PFSK-1 (cell line): ENCODE data around the gene PPM1D.

Experiments used
- FOXP2 ChIP-seq: optimal IDR thresholded peaks from 2 replicates; pipeline ENCODE3; 2011; ENCODE audit warnings: borderline replicate concordance, control low read depth, inconsistent platforms; ENCODE audit not compliant: insufficient read depth; ENCODE audit errors: extremely low read length, extremely low read depth
- POLR2AphosphoS5 ChIP-seq: IDR thresholded peaks from 2 replicates; pipeline ENCODE4 v1.6.1; 2012; ENCODE audit warnings: low read depth, mild to moderate bottlenecking, control low read depth, low read length, moderate library complexity
- SIN3A ChIP-seq: IDR thresholded peaks from 2 replicates; pipeline ENCODE4 v1.6.1; 2012; ENCODE audit warnings: mild to moderate bottlenecking, low read length, moderate library complexity, borderline replicate concordance; ENCODE audit not compliant: insufficient read depth
- TAF1 ChIP-seq: IDR thresholded peaks from 2 replicates; pipeline ENCODE4 v1.6.1; 2012; ENCODE audit warnings: low read length, control low read depth, borderline replicate concordance; ENCODE audit not compliant: insufficient read depth
- TF ChIP-seq, protein P1 (sequence below), 2 experiments: IDR thresholded peaks; 2 replicates each; pipeline versions ENCODE4 v1.6.1 to v1.8.0; 2011 to 2012; ENCODE audit warnings: low read depth in 2 of 2, low read length in 2 of 2, control low read depth in 1 of 2, inconsistent platforms in 1 of 2, mild to moderate bottlenecking in 1 of 2, moderate library complexity in 1 of 2; ENCODE audit not compliant: insufficient read depth in 1 of 2

DNA sequence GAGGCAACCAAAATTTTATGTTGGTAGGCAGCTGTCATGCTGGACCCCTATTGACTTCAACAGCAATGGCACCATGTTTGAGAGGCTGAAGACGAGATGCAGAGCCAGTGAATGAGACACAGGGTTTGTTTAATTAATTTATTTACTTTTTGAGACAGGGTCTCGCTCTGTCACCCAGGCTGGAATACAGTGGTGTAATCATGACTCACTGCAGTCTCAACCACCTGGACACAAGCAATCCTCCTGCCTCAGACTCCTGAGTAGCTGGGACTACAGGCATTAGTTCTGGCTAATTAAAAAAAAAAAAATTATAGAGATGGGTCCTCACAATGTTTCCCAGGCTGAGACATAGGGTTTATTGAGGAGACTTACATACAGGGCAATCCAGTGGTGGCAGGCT is 36.2 kb upstream of the PPM1D start:
- no peak for TF ChIP-seq SIN3A
- TF ChIP-seq TAF1: no peak
- TF ChIP-seq, protein P1, sequence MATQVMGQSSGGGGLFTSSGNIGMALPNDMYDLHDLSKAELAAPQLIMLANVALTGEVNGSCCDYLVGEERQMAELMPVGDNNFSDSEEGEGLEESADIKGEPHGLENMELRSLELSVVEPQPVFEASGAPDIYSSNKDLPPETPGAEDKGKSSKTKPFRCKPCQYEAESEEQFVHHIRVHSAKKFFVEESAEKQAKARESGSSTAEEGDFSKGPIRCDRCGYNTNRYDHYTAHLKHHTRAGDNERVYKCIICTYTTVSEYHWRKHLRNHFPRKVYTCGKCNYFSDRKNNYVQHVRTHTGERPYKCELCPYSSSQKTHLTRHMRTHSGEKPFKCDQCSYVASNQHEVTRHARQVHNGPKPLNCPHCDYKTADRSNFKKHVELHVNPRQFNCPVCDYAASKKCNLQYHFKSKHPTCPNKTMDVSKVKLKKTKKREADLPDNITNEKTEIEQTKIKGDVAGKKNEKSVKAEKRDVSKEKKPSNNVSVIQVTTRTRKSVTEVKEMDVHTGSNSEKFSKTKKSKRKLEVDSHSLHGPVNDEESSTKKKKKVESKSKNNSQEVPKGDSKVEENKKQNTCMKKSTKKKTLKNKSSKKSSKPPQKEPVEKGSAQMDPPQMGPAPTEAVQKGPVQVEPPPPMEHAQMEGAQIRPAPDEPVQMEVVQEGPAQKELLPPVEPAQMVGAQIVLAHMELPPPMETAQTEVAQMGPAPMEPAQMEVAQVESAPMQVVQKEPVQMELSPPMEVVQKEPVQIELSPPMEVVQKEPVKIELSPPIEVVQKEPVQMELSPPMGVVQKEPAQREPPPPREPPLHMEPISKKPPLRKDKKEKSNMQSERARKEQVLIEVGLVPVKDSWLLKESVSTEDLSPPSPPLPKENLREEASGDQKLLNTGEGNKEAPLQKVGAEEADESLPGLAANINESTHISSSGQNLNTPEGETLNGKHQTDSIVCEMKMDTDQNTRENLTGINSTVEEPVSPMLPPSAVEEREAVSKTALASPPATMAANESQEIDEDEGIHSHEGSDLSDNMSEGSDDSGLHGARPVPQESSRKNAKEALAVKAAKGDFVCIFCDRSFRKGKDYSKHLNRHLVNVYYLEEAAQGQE (IDR thresholded peaks at IDR 0.05; ENCODE audit: insufficient read depth in 1 of 2, low read depth in 2 of 2, low read length in 2 of 2): no peak
- TF ChIP-seq POLR2AphosphoS5: no peak
- TF ChIP-seq FOXP2: no peak
